HG03571 (cell line): ENCODE data around the gene AGRN.
"Not testable (repeated sequence)": the region's sequence is repeated elsewhere in the genome, so short reads cannot be mapped to it uniquely, and the experiment has no call there.

Source experiments
- ATAC-seq: cut with Tn5 transposase; IDR thresholded peaks from one replicate; pipeline ENCODE4 v1.9.1; 2021; ENCODE audit not compliant: unreplicated experiment

The AGRN gene

DNA sequence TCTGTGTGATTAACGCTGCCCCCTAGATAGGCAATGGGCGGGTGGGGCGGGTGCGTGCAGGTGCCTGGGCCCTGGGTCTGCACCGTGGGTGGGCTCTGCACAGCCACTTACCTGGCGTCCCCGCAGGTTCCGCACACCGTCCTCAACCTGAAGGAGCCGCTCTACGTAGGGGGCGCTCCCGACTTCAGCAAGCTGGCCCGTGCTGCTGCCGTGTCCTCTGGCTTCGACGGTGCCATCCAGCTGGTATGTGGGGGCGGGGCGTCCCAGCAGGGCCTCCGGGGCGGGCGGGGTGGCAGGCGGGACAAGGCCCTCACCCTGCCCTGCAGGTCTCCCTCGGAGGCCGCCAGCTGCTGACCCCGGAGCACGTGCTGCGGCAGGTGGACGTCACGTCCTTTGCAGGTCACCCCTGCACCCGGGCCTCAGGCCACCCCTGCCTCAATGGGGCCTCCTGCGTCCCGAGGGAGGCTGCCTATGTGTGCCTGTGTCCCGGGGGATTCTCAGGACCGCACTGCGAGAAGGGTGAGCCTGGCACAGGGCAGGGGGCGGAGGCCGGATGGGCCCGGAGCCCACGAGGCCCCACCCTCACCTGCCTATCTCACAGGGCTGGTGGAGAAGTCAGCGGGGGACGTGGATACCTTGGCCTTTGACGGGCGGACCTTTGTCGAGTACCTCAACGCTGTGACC is 31.3 kb downstream of the AGRN start:
- ATAC-seq = no peak

DNA sequence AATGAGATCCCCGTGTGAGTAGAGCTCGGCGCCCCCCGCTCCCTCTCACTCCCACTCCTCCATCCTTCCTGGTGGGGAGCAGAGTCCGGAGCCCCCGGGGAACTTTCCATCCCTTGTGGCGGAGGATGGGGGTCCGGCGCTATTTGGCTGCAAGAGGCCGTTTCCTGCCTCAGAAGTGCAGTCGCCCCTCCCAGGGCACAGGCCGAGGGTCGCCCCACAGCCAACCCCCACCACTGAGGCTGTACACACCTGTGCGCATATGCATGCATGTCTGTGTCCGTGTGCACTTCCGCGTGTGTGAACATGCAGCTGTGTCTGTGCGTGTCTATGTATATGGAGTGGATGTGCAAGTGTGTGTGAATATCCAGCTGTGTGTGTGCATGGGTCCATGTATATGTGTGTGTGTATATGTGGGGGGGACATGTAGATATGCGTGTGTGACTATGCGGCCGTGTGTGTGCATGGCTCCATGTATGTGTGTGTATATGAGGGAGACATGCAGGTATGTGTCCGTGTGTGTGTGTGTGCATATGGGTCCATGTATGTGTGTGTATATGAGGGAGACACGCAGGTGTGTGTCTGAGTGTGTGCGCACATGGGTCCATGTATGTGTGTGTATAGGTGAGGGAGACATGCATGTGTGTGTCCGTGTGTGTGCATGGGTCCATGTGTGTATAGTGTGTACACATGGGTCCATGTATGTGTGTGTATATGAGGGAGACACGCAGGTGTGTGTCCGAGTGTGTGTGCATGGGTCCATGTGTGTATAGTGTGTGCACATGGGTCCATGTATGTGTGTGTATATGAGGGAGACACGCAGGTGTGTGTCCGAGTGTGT is 32.3 kb downstream of the AGRN start:
- ATAC-seq = no peak

DNA sequence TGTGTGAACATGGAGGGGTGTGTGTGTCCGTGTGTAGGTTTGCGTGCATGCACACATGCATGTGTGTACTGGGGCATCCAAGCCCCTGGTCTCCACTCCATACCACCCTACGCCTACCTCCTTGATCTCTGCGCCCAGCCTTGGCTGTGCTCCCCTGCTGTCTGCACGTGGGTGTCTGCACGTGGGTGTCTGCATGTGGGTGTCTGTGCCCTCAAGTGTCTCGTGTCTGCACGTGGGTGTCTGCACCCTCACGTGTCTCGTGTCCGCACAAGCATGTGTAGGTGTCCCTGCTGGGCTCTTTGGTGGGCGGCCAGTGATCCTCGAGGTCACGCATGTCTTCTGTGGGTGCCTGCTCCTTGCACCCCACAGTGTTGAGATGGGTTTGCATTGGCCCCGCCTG is 33.1 kb downstream of the AGRN start:
- no peak for ATAC-seq

DNA sequence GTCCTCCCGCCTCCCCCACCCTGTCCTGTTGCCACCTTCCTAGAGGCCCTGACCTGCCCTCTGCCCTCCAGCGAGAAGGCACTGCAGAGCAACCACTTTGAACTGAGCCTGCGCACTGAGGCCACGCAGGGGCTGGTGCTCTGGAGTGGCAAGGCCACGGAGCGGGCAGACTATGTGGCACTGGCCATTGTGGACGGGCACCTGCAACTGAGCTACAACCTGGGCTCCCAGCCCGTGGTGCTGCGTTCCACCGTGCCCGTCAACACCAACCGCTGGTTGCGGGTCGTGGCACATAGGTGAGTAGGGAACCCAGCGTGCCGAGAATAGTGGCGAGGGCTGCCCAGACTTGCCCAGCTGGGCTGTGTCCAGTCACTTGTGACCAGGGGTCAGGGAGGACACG is 33.8 kb downstream of the AGRN start:
- no peak for ATAC-seq

DNA sequence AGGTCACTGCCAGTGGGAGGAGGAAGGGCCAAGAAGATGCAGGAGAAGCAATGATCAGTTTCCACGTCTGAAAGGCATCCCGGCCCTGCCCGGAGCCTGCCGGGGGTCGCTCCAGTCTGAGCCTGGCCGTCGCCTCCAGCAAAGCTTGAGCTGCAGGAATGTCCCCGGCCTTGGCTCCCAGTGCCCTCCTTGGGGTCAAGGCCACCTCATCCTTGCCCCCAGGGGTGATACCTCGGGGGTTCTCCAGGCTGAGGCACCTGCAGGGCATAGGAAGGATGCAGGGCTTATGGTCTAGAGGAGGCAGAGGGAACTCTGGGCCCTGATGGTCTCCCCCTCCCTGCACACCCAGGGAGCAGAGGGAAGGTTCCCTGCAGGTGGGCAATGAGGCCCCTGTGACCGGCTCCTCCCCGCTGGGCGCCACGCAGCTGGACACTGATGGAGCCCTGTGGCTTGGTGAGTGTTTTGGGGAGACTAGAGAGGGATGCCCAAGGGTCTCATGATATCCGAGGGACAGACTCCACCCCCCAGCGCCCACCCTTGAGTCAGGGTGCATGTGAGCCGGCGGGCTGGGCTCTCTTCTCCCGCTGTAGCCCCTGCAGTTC is 34.3 kb downstream of the AGRN start:
- ATAC-seq = no peak

DNA sequence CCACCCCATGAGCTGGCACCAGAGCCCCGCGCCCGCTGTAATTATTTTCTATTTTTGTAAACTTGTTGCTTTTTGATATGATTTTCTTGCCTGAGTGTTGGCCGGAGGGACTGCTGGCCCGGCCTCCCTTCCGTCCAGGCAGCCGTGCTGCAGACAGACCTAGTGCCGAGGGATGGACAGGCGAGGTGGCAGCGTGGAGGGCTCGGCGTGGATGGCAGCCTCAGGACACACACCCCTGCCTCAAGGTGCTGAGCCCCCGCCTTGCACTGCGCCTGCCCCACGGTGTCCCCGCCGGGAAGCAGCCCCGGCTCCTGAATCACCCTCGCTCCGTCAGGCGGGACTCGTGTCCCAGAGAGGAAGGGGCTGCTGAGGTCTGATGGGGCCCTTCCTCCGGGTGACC is 35.1 kb downstream of the AGRN start:
- no peak for ATAC-seq

DNA sequence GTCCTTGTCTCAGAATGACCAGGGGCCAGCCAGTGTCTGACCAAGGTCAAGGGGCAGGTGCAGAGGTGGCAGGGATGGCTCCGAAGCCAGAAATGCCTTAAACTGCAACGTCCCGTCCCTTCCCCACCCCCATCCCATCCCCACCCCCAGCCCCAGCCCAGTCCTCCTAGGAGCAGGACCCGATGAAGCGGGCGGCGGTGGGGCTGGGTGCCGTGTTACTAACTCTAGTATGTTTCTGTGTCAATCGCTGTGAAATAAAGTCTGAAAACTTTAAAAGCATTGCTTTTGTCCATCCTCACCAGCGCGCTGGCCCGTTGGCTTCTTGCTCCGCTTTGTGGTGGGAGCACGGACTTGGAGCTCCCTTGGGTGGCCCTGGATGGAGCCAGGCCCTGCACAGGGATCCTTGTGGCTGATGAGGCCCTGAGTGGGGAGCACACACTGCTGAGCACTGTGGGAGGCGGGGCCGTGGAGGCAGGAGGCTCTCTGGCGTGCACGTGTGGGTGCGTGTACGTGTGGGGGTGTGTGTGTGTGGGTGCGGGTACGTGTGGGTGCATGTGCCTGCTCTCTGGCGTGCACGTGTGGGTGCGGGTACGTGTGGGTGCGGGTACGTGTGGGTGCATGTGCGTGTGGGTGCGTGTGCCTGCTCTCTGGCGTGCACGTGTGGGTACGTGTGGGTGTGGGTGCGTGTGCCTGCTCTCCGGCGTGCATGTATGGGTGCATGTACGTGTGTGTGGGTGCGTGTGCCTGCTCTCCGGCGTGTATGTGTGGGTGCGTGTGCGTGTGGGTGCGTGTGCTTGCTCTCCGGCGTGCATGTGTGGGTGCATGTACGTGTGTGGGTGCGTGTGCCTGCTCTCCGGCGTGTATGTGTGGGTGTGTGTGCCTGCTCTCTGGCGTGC is 36.2 kb downstream of the AGRN start:
- ATAC-seq = no peak

DNA sequence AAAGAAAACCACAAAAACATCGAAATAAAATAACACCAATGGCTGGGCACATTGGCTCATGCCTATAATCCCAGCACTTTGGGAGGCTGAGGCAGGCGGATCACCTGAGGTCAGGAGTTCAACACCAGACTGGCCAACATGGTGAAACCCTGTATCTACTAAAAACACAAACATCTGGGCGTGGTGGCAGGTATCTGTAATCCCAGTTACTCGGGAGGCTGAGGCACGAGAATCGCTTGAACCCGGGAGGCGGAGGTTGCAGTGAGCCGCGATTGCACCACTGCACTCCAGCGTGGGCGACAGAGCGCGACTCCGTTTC is 37.8 kb downstream of the AGRN start:
- not testable (repeated sequence) for ATAC-seq

DNA sequence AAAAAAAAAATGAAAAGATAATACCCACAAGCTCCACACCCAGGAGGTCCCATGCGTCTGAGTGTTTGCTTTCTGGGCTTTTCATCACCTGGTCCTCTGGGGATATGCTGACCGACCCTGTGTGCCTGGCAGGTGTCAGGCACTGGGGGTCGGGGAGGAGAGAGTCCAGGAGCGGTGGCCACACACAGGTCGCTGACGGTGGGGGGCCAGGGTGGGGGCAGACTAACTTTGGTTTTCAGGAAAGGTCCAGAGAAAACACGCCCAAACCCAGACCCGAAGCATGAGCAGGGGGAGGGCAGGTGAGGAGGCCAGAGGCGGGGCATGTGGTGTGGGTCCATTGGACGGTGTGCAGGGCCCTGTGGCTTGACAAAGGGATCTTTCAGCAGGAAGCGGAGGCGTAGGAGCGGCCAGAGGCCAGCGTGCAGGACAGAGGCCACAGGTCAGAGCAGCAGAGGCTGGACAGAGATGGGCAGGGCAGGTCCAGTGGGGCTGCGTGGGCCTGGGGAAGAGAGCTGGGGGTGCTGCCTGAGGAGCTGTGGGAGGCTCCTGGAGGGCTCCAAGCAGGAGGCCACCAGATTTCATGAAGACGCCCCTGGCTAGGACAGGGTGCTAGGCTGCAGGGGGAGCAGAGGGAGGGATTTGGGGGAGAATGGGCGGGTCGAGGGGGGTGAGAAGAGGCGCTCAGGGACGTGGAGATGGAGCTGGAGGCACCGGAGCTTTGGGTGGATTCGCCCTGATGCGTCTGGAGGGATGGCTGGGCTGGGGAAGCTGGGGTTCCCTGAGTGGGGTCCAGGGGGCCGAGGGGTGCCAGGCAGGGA is 38.4 kb downstream of the AGRN start:
- no peak for ATAC-seq

DNA sequence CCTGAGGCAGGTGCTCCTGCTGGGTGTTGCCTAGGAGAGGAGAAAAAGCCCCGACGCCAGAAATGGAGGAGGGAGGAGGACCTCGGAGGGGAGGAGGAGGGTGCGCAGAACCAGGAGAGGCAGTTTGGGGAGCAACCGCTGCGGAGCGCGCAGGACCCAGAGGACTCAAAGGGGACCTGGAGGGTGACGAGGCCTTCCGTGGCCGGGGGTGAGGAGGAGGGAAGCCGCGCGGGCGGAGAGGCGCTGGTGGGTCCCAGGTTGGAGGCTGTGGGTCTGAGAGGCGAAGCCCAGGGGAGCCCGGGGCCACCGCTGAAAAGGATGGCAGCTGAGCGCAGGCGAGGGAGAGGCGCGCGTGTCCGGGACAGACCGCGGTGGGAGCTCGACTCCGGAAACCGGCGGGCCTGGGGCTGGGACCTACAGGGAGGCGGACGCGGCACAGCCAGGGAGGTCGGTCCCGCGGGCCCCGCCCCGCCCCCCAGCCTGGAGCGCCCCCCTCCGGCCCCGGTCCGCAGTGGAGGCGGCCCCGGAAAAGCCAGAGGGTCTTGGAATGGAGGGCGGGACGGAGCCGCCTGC is 39.1 kb downstream of the AGRN start:
- ATAC-seq = peak; percentile 25

DNA sequence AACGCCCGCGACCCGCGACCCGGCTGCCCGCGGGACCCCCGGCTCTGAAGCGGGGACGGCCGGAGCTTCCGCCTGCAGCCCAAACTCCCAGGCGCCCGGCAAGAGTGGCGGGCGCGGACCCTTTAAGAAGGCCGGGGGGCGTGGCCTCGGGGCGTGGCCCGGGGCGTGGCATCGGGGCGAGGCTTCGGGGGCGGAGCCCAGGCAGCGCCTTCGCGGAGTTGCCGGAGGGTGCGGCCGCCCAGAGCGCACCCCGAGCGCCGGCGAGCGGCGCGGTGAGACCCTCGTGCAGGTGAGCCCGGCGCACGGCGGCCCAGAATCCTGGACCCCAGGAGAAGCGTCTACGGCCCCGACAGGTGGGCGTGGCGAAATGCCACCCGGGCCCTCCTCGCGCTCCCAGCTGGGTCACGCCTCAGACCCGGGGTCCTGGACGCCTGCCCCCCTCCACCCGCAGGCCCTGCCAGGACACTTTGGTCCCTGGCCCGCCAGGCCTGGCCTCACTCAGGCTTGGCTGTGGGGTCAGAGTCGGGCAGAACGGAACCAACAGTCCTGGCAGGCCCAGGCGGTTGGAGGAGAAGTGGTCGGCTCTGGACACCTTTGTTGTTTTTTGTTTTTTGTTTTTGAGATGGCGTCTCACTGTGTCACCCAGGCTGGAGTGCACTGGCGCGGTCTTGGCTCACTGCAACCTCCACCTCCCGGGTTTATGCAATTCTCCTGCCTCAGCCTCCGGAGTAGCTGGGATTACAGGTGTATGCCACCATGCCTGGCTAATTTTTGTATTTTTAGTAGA is 39.8 kb downstream of the AGRN start:
- peak; percentile 53 for ATAC-seq

DNA sequence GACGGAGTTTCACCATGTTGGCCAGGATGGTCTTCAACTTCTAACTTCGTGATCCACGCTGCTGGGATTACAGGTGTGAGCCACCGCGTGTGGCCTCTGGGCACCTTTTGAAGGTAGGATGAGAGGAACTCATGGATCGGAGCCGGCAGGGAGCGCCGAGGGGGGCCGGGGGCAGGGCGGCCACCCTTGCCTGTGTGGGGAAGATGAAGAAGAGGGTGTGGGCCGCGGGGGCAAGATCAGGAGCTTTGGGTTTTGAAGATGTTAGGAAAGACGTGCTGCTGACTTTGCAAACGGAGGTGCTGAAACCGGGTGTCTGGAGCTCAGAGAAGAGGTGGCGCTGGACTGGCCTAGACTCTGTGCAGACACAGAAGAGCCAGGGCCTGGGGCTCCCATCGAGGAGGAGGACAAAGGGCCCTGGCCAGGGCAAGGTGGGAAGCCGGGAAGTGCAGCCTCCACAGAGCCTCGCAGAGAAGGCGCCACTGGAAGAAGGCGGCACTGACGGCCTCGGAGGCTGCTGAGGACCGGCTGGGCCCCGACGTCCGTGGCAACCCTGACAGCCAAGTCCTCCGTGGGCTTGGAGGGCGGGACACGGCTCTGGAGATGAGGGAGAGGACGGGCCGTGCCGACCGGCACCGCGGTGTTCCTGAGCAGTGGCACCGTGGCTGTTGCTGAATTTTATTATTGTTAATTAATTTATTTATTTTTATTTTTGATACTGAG is 40.5 kb downstream of the AGRN start:
- no peak for ATAC-seq

DNA sequence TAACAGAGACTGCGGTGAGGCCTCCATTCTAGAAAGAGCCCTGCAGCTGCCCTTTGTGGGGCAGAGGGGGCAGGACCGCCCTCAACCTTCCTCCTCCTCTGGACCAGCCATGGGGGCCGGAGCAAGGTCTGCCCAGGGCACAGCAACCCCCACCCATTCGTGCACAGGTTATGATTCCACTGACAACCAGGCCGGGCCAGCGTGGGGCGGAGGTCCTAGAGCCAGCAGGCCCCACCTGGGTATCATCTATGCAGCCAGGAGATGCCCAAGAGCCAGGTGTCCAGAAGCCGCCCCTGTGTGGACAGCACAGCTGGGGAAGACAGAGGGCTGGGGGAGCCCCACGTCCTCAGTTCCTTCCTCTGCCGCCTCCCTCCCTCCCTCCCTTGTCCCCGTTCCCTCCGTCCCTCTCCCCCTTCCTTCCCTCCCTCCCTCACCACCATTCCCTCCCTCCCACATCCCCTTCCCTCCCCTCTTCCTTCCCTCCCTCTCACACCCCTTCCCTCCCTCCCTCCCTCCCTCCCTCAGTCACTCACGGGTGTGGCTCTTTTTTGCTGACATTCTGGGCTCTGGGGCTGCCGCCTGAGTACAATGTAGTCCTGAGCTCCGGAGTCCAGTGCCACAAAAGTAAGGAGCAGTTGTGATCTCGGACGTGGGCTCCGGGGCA is 41.9 kb downstream of the AGRN start:
- ATAC-seq = no peak

DNA sequence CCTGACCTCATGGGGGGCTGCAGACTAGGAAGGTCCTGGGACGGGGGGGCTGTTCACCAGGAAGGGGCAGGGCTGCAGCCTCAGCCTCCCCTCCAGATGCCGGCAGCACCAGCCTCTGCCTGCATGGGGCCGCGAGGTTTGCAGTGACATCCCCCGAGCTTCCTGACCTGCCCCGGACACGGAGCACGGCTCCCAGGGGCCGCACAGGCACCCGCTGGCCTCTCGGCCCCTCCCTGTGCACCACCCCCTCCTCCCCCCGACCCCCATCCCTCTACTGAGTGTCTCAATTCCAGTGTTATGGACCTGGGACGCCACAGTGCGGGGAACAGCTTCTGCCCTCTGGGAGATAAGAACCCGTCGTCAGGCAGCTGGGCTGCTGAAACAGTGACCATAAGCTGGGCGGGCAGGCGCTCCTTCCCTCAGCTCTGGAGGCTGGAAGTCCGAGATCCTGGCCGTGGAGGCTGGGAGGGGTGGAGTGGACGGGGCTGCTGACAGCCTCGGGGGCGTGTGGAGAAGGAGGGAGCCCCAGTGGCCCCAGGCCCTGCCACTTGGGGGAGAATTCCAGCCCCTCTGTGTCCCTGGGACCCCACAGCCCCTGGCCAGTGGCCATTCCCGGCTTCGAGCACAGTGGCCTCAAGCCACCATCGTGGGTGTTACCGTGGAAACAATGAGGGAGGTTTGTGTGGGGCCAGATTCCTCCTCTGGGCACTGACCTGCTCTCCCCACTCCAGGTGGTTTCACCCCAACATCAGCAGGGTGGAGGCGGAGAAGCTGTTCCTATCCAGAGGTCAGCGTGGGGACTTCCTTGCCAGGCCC is 42.6 kb downstream of the AGRN start:
- no peak for ATAC-seq

DNA sequence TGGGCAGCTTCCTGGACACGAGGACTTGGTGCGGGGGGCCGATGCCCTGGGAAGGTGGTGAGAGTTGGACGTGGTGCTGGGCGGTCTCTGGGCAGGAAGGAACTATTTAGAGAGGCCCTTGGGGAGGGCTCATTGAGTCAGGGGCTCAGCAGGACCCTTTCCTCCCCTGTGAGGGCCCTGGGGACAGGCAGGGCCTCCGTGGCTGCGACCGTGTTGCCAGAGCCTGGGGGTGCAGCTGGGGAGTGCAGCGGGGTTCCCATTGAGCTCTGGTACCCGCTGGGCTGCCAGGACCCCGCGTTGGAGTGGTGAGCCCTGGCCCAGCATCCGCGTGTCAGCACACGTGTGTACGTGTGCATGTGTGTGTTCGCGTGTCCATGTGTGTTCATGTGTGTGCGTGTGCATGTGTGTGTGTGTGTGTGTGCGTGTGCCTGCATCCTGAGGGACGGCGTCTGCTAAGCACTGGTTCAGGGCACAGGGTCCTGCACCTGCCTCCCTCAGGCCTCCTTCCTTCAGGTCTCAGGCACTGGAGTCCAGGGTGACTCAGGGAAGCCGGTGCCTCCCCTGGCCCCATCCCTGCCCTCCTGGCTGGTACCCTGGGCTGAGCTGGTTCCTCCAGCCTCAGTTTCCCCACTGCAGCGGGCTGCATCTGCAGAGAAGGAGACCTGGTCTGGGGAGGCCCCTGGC is 43.5 kb downstream of the AGRN start:
- ATAC-seq = no peak

DNA sequence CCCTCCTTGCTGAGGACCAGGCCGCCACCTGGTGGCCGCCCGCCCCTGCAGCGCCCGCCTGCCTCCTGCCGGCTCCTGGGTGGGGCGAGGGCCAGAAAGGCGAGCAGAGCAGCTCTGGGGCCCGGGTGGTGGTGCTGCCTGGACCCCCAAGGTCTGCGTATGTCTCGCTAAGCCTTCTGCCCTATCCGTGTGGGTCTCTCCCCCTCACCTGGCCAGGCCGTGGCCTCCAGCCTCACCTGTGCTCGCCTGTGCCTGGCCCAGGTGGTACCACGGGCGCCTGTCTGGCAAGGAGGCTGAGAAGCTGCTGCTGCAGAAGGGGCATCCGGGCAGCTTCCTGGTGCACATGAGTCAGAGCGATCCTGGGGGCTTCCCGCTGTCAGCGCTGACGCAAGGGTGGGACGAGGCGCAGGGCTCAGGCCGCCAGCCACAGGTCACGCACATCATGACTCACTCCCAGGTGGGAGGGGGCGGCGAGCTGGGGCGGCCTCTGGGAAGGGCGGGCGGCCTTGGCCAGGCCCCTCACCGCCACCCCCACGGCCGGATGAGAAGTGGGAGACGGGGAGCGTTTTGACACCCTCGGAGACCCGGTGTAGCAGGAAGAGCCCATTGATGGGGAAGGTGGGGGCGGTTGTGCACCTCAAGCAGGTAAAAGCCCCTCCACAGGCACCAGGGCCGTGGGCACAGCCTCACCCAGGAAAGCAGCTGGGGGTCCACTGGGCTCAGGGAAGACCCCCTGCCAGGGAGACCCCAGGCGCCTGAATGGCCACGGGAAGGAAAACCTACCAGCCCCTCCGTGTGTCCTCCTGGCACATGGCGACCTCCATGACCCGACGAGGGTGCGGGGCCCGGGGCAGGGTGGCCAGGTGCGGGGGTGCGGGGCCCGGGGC is 44.3 kb downstream of the AGRN start:
- peak; percentile 52 for ATAC-seq
